Stimulated activated CD4-positive, alpha-beta T cell treated with anti-CD3 and anti-CD28 coated beads, Interleukin-12 subunit alpha, Interleukin-12 subunit beta, amount 100 ng/mL, for 4 hours (primary cell): ENCODE results near the gene VAMP2.

ENCODE experiments used
- DNase-seq: peaks from one replicate; pipeline ENCODE4 v3.0.0-alpha.2; 2020

VAMP2 gene

DNA sequence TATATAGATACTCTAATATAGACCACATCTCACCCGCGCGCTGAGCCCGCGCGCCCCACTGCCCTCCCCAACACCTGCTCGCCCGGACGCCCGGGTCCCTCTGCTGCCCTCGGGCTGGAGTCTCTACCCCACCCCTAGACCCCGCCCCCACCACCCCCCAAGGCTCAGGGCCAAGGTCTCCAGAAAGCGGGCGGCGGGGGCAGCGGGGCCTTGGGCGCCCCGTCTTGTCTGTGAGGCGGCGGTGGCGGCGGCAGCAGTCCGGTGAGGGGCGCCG is 41.4 kb downstream of the VAMP2 start:
- DNase-seq, result no peak

DNA sequence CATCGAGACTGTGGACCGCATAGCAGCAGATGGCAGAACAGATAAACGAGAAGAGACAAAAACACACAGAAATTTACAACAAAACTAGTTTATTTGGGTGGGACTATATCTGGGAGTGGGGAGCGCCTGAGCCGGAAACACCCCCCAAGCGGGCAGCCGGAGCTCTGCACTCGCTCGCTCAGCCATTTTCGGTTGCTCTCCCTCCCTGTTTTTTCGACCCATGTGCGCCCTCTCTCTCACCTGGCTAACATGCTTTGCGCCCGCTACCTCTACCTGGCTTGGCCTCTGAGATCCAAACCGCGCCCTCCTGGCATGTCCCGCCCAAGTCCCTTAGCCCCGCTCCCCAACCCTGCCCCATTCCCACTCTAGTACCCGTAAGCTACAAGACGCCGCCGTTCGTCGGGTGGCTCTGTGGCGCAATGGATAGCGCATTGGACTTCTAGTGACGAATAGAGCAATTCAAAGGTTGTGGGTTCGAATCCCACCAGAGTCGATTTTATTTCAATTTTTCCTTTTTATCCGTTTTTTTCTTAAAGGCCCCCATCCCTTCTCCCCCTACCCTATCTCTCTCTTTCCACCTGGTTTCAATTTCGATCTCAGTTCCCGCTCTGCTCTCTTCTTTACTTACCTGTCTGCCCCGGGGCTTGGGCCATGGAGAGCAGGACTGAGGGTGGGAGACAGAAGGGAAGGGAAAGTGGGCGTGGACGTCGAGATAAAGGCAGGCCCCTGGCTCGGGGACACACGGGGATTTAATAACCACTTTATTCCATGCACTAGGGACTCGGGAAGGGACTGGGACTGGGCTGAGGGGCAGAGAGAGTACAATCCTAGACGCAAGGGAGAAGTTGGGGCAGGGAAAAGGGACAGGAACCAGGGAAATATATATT is 42.0 kb downstream of the VAMP2 start:
- peak; percentile 84 for DNase-seq

DNA sequence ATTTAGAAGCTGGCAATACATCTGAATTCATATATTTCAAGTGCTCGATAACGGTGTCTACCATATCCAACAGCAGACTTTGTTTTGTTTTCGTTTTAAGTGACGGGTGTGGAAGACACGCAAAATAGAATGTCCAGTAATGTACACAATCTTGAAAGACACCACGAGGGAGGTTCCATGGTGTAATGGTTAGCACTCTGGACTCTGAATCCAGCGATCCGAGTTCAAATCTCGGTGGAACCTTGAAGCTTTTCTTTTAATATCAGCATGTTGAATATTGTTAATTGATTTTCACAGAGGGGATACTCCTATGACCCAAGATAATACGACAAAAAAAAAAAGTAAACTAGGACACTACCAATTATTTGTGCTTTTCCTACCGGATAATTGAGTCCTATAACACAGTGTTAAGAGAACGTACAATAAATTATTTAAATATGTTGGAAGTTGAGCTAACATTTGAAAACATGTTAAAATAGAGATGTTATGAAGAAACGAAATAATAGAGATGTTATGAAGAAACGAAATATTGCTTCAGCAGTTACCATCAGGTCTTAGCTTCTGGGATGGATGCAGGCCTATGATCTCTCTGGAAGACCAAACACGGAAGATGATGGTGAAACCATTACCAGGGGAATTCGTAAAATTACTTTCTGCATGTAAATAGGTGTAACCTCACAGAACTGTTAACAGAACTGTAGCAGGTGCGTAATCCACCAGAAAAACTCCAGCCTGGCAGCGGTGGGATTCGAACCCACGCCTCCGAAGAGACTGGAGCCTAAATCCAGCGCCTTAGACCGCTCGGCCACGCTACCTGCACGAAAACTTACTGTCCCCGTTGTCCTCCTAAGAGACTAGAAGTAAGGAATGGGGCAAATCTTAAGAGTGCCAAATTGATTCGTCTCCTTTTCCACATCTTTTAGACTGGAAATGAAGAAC is 42.9 kb downstream of the VAMP2 start:
- DNase-seq, result peak; percentile 88

GRCh38 chr17:8118769-8119580 is 43.8 kb downstream of the VAMP2 start:
- peak; percentile 88 for DNase-seq

- no peak for DNase-seq
Observed at GRCh38 chr17:8117980-8118768, 44.6 kb downstream of the VAMP2 start, which contains the start of gene ALOXE3. ALOXE3 (minus strand) TSS chr17:8118514; CDS start chr17:8117990, 524 bp downstream.

DNA sequence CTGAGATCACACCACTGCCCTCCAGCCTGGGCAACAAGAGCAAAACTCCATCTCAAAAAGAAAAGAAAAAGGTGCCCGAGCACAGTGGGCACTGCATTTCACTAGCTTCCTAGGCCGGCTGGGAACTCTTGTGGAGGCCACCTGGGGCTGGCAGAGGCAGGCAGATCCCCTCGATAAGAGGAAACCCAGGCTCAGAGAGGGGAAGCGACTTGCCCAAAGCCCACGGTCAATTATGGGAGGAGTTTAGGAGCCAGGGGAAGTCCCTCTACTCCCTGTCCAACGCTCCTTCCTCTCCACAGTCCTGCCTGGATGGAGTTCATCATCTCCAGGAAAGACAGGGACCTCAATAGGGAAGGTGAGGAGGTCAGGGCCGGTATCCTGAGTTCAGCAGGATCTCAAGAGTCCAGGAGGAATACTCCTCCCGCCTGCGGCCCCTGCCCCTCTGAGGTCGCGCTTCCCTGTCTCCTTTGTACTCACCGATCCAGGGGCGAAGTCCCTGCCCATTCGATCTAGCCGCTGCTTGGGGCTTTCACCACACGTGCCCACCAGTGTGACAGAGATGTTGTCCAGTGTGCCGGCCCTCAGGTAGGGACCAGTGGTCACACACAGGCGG is 45.3 kb downstream of the VAMP2 start:
- DNase-seq, result no peak

DNA sequence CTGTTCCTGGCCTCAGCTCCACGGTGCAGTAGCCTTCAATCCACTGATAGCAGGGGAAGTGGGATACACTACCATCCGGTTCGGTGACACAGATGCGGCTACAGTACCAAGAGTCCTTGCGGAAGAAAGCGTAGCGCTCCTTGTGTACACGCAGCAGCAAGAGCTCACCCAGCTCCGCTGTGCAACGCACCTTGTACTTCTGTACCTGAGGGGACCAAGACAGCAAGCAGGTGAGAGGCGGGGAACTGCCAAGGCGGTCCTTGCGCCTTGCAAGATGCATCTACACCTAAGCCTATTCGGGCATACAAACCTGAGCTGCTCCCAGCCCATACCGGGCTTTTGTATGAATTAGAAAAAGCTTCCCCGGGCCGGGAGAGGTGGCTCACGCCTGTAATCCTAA is 46.0 kb downstream of the VAMP2 start:
- DNase-seq, result no peak

- no peak for DNase-seq
Observed at GRCh38 chr17:8110907-8111306, 51.8 kb downstream of the VAMP2 start.

- no peak for DNase-seq
Observed at GRCh38 chr17:8110456-8110804, 52.3 kb downstream of the VAMP2 start.

DNA sequence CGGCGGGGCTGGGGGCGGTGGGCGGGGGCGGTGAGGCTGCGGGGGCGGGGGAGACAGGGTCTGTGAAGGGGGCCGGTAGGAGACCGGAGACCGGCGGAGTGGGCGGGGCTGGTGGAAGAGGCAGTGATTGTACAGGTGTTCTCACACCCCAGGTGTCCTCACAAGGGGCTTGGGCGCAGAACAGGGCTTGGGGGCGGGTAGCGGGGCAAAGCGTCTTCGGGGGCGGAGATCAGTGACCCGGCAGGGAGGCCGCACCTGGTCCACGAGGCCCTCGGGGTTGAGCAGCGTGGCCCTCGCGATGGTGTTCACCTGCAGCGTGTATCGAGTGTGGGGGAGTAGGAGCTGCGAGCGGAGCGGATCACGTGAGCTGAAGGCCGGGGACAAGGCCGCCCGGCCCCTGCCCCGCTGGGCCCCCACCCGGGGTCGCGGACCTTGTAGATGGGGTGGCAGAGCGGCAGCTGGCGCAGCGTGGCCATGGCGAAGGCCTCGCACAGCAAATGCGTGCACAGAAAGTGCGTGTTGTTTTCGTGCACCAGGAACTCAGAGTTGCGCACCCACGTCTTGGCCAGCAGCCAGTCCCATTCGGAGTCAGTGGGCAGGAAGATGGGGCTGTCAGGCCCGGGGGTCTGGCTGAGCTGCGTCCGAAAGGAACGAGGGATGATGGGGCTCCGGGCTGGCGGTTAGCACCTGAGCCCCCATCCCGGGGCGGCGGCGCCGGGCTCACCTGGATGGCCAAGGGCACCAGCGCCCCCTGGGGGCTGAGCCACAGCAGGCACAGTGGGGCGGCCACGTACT is 52.9 kb downstream of the VAMP2 start:
- DNase-seq, result peak; percentile 81
